Small intestine (tissue), 7 donors: ENCODE measurements around the gene HSPG2. TPM values are rescaled to one million over a fixed set of nuclear protein-coding genes. Genes with fewer than 3 reads are reported as not detected.
"Not testable (repeated sequence)": the region's sequence is repeated elsewhere in the genome, so short reads cannot be mapped to it uniquely, and the experiment has no call there.

Experiments
- DNase-seq, 2 donors: peaks; one replicate each; pipeline versions ENCODE4 v3.0.0 to v3.0.0-alpha.2; 2013
- FAIRE-seq: peaks from 2 replicates; lab custom pipeline; 2012; peaks lifted over from hg19 to GRCh38; lab: Jason Lieb, UNC
- H3K27ac ChIP-seq, 3 donors: one replicate each; pipeline ENCODE4 v1.5.1; 2013; ENCODE audit warnings: low read length in 2 of 3, mild to moderate bottlenecking in 2 of 3, control low read depth in 1 of 3, inconsistent platforms in 1 of 3, low read depth in 1 of 3, moderate library complexity in 1 of 3
- H3K27me3 ChIP-seq, 3 donors: one replicate each; pipeline ENCODE4 v1.6.1; 2013; ENCODE audit warnings: low read length in 3 of 3, inconsistent platforms in 1 of 3; ENCODE audit not compliant: control insufficient read depth in 3 of 3, insufficient read depth in 3 of 3
- H3K36me3 ChIP-seq, 3 donors: one replicate each; pipeline ENCODE4 v1.6.1; 2013; ENCODE audit warnings: low read length in 3 of 3, inconsistent platforms in 1 of 3, low read depth in 1 of 3, mild to moderate bottlenecking in 1 of 3, moderate library complexity in 1 of 3; ENCODE audit not compliant: control insufficient read depth in 3 of 3, insufficient read depth in 2 of 3
- H3K4me1 ChIP-seq, 3 donors: one replicate each; pipeline ENCODE4 v1.6.1; 2013; ENCODE audit warnings: low read length in 2 of 3, inconsistent platforms in 1 of 3, low read depth in 1 of 3, mild to moderate bottlenecking in 1 of 3, moderate library complexity in 1 of 3; ENCODE audit not compliant: control insufficient read depth in 3 of 3, insufficient read depth in 2 of 3
- H3K4me3 ChIP-seq, 3 donors: one replicate each; pipeline ENCODE4 v1.5.1; 2013; ENCODE audit warnings: low read length in 3 of 3, control low read depth in 1 of 3, inconsistent platforms in 1 of 3, low read depth in 1 of 3, mild to moderate bottlenecking in 1 of 3, moderate library complexity in 1 of 3
- H3K9me3 ChIP-seq, 2 donors: one replicate each; pipeline ENCODE4 v1.6.1; 2013; ENCODE audit warnings: low read depth in 1 of 2, low read length in 1 of 2; ENCODE audit not compliant: control insufficient read depth in 2 of 2, insufficient read depth in 1 of 2
- WGBS, 3 donors: extraction: QIAGEN DNeasy Blood & Tissue Kit; methylation state at CpG; one replicate each; pipeline ENCODE4 v1.1.7; 2013; 5-methylcytosine and 5-hydroxymethylcytosine counted together
- polyA plus RNA-seq, 4 donors: library from polyadenylated mRNA; stranded (reverse) in 3 of 4; unstranded in 1 of 4; fragments of 200-250 nt in 3 of 4; fragments of 120-200 nt in 1 of 4; gene quantifications; one replicate each; pipeline versions ENCODE4 v1.2.1 to v1.2.3, GENCODE V29; 2013
- donor health status: healthy with polysubstance abuse.
- donor health status: control.
- donor health status: control.
- donor health status: Bipolar disorder and iron deficiency.
- donor health status: healthy.

HSPG2 gene
- polyA plus RNA-seq, 4 donors, result 3.6 to 82.3 (median 36.3) TPM

DNA sequence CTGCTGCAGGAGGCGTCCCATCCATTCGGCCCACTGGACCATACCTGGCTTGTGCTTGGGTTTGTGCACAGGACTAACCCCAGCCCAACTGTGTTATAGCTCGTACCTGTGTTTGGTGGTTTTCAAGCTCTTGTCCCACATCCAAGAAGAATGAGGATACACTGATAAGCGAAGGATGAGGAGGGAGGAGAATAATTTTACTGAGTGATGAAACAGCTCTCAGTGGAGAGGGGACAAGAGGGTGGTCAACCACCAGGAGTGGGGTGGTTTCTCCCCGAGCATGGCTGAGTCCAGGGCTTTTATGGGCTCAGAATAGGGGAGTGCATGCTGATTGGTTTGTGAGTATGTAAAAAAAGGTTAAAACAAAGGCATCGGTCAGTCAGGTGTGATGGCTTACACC, 142.0 kb downstream of the HSPG2 start:
- Histone ChIP-seq H3K36me3 (no peaks in the 10 kb centered on the region), H3K9me3 (peaks cover 0 to 15% of the 10 kb centered on the region in 2 donors), H3K27me3 (no peaks in the 10 kb centered on the region), H3K27ac (no peak overlapping the region), H3K4me1 (no peaks in the 10 kb centered on the region), H3K4me3 (no peak overlapping the region)
- WGBS, 3 donors, result 92 to 95% (median 93%) methylated on average over 6 of the region's 6 CpGs
- DNase-seq (no peak), FAIRE-seq (no peak)

DNA sequence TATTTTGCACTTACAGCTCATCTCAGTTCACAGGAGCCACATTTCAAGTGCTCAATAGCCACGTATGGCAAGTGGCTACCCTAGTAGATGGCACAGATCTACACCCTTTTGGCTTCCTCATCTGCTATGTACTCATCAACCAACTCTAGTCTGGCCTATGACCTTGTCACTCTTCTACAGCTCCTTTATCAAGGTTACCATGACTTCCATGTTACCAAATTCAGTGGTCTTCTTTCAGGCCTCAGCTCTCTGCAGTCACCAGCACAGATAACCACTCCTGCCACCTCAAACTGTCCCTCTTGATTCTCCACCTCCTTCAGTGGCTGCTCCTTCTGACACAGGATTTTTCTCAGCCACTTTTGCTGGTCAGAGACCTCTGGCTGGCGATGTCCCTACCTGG, 142.5 kb downstream of the HSPG2 start:
- no peaks in the 10 kb centered on the region for H3K27me3 ChIP-seq
- H3K36me3 ChIP-seq, result no peaks in the 10 kb centered on the region
- DNase-seq, result no peak
- WGBS, 3 donors, result 88 to 96% (median 92%) methylated on average over 2 of the region's 2 CpGs
- no peak overlapping the region for H3K27ac ChIP-seq
- no peak for FAIRE-seq
- H3K9me3 ChIP-seq, result peaks cover 0 to 15% of the 10 kb centered on the region in 2 donors
- no peaks in the 10 kb centered on the region for H3K4me1 ChIP-seq
- H3K4me3 ChIP-seq, result no peak overlapping the region

DNA sequence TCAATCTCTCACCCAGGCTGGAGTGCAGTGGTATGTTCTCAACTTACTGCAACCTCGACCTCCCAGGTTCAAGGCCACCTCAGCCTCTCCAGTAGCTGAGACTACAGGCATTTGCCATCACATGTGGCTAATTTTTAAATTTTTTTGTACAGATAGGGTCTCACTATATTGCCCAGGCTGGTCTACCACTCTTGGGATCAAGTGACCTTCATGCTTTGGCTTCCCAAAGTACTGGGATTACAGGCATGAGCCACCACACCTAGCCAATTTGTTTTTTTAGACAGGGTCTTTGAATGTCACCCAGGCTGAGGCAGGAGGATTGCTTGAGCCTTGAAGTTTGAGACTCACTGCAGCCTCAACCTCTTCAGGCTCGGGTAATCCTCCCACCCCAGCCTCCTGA, 144.0 kb downstream of the HSPG2 start:
- no peaks in the 10 kb centered on the region for H3K27me3 ChIP-seq
- no peaks in the 10 kb centered on the region for H3K4me1 ChIP-seq
- DNase-seq (no peak), FAIRE-seq (no peak)
- 86 to 94% (median 89%) methylated on average over 2 of the region's 2 CpGs for WGBS, 3 donors
- H3K4me3 ChIP-seq, result no peak overlapping the region
- H3K27ac ChIP-seq, result no peak overlapping the region
- H3K9me3 ChIP-seq, result peaks cover 0 to 15% of the 10 kb centered on the region in 2 donors
- H3K36me3 ChIP-seq, result no peaks in the 10 kb centered on the region

DNA sequence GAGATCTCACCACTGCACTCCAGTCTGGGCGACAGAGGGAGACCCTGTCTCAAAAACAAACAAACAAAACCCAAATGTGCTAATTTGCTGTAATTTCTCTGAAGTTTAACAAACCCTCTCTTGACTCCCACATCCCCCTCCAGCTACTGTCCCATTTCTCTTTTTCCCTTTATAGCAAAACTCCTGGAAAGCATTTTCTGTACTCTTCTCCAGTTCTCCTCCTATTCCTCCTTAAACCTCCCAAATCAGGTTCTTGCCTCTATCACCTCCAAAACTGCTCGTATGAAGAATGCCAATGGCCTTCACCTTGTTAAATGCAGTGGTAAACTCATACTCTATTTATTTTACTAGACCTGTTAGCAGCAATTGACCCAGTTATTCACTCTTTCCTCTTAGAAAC, 150.5 kb downstream of the HSPG2 start:
- no peaks in the 10 kb centered on the region for H3K36me3 ChIP-seq
- H3K27ac ChIP-seq, result no peak overlapping the region
- no peak for DNase-seq
- FAIRE-seq, result no peak
- no peaks in the 10 kb centered on the region for H3K27me3 ChIP-seq
- H3K9me3 ChIP-seq, result no peaks in the 10 kb centered on the region
- no peaks in the 10 kb centered on the region for H3K4me1 ChIP-seq
- WGBS, 3 donors, result 78 to 86% (median 81%) methylated on average over 2 of the region's 2 CpGs
- H3K4me3 ChIP-seq, result no peak overlapping the region

DNA sequence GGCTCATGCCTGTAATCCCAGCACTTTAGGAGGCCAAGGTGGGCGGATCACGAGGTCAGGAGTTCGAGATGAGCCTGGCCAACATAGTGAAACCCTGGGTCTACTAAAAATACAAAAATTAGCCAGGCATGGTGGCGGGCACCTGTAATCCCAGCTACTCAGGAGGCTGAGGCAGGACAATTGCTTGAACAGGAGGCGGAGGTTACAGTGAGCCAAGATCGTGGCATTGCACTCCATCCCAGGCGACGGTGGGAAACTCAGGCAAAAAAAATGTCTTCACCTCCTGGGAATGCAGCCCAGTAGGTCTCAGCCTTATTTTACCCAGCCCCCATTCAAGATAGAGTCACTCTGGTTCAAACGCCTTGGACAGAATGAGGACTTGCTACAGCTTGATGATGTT, 151.3 kb downstream of the HSPG2 start:
- WGBS, 3 donors, result 90 to 92% (median 91%) methylated on average over 9 of the region's 9 CpGs
- not testable (repeated sequence) for H3K4me1 ChIP-seq, H3K9me3 ChIP-seq, H3K27ac ChIP-seq, DNase-seq, FAIRE-seq, H3K27me3 ChIP-seq, H3K4me3 ChIP-seq, H3K36me3 ChIP-seq

DNA sequence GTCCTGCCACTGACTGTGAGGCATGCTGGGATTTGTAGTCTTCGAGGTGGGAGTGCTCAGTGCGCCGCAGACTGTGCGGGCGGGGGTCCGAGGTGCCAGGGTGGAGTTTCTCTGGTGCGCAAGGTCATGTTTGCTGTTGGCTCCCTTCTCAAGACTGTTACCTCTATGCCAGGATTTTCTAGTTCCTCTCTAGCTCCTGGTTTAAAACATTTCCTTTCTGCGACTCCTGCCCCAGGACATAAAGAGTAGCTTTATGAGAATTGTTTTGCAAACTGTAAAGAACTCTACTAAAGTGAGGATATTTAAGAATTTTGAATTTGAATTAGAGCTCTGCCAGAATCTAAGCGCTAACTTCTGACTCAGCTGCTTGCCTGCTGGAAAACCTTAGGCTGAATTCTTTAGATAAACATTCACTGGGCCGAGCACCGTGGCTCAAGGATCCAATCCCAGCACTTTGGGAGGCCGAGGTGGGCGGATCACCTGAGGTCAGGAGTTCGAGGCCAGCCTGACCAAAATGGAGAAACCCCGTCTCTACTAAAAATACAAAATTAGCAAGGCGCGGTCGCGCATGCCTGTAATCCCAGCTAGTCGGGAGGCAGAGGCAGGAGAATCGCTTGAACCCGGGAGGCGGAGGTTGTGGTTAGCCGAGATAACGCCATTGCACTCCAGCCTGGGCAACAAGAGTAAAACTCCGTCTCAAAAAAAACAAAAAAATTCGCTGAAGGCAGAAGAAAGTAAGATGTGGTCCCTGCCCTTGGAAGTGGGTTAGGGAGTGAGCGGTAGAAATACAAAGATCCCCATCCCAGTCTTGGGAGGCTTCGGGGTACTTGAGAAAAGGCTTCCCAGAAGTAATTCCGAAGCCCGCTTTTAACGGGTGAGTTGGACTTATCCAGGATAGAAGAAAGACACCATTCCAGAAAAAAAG, 153.2 kb downstream of the HSPG2 start:
- DNase-seq (peak in 1 of 2 donors; percentile 98), FAIRE-seq (no peak)
- H3K27ac ChIP-seq, result peak overlapping the region; percentile 98 to 99 (median 99)
- no peaks in the 10 kb centered on the region for H3K27me3 ChIP-seq
- no peaks in the 10 kb centered on the region for H3K36me3 ChIP-seq
- peak overlapping the region in 2 of 3 donors; percentile 77 to 83 for H3K4me3 ChIP-seq
- H3K9me3 ChIP-seq, result no peaks in the 10 kb centered on the region
- peaks cover 0 to 6% (median 5%) of the 10 kb centered on the region in 3 donors for H3K4me1 ChIP-seq
- 46 to 54% (median 47%) methylated on average over 32 of the region's 32 CpGs for WGBS, 3 donors

DNA sequence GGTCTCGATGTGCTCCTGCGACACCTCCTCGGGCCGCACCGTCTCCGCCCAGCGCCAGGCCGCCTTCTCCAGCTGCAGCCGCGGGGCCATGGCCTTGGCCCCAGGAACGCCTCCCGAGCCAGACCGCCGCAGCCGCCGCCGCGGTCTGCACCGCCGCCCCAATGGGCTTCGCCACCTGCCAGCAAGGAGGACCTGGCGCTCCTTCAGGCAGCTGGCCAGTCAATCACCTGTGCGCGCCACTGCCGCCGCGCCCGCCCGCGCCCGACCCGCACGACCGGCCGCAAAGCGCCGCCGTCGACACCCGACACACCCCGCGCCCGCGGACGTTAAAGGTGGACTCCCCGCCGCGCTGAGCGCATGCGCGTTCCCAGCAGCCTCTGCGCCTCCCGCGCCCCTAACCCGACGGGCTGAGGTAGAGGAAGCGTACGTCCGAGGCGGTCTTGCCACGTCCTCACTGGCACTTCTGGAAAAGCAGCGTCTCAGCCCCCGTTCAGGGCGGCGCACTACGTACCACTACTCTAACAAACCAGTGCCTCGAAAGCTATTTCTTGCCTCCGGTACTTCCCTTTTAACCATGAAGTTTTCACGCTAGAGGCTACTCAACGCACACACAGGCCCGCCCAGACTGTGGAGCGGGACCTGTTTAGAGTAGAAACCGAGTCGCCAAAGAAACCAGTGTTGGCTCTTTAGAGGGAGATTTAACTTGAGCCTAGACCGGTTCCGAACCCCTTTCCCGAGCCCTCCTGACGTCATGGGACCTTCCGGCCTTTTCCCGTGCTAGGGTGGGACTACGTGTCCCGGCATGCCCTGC, 154.0 kb downstream of the HSPG2 start, which contains the start of gene USP48:
USP48 (minus strand) TSS at position 282 of the 811 bp plus-strand sequence; CDS start at position 90, 192 bp downstream.
- Histone ChIP-seq H3K27me3 (no peaks in the 10 kb centered on the region), H3K27ac (peak within 1 kb of the TSS; percentile 98 to 99 (median 99)), H3K4me1 (peaks cover 0 to 6% (median 5%) of the 10 kb centered on the region in 3 donors), H3K9me3 (no peaks in the 10 kb centered on the region), H3K4me3 (peak within 1 kb of the TSS; percentile 77 to 83 (median 77)), H3K36me3 (no peaks in the 10 kb centered on the region)
- DNase-seq (peak; percentile 98 to 99), FAIRE-seq (no peak)
- 0% methylated on average over 67 to 82 of the region's 82 CpGs for WGBS, 3 donors

DNA sequence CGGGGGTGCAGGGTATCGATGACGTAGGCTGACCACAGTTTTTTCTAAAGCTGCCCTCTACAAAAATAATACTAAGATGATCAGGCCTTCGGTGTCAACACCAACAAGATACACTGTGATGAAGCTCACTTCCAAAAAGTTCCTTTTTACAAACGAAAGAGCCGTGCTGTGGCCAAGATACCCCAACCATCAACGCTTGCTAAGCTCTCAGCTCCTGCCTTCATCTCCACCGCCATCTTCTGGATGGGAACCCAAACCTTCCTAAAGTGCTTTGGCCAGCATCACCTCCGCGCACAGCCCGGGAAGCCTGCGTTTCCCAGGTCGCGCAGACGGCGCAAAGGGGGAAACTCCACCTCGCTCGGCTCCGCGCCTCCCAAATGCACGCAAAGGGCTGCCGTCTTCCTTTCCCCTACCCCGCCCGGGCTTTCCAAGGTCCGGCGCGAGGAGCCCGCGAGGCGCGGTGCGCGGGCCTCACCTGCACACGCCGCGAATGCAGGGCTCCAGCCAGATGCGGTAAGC, 154.7 kb downstream of the HSPG2 start:
- Histone ChIP-seq H3K27ac (peak overlapping the region; percentile 98 to 99 (median 99)), H3K9me3 (peaks cover 0 to under 1% of the 10 kb centered on the region in 2 donors), H3K4me3 (peak overlapping the region; percentile 77 to 83 (median 77)), H3K4me1 (peaks cover 0 to 6% (median 5%) of the 10 kb centered on the region in 3 donors), H3K36me3 (no peaks in the 10 kb centered on the region), H3K27me3 (no peaks in the 10 kb centered on the region)
- 0 to 1% (median 0%) methylated on average over 31 to 37 of the region's 37 CpGs for WGBS, 3 donors
- FAIRE-seq (no peak), DNase-seq (peak in 1 of 2 donors; percentile 57)
